GM12872 (cell line): Measurements from ENCODE around the gene YOD1.

Experiments
- TF ChIP-seq, protein P1 (sequence below): IDR thresholded peaks from 3 replicates; pipeline ENCODE4 v1.5.1; 2011; ENCODE audit warnings: low read depth, mild to moderate bottlenecking, low read length, moderate library complexity; ENCODE audit not compliant: insufficient read depth

Gene YOD1

GRCh38 chr1:207051191-207051943, at the start of gene YOD1:
Gene YOD1, minus strand, starts transcription at chr1:207051208. Its CDS starts 178 bp downstream, at chr1:207051030.
- TF ChIP-seq, protein P1, sequence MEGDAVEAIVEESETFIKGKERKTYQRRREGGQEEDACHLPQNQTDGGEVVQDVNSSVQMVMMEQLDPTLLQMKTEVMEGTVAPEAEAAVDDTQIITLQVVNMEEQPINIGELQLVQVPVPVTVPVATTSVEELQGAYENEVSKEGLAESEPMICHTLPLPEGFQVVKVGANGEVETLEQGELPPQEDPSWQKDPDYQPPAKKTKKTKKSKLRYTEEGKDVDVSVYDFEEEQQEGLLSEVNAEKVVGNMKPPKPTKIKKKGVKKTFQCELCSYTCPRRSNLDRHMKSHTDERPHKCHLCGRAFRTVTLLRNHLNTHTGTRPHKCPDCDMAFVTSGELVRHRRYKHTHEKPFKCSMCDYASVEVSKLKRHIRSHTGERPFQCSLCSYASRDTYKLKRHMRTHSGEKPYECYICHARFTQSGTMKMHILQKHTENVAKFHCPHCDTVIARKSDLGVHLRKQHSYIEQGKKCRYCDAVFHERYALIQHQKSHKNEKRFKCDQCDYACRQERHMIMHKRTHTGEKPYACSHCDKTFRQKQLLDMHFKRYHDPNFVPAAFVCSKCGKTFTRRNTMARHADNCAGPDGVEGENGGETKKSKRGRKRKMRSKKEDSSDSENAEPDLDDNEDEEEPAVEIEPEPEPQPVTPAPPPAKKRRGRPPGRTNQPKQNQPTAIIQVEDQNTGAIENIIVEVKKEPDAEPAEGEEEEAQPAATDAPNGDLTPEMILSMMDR, result no peak

DNA sequence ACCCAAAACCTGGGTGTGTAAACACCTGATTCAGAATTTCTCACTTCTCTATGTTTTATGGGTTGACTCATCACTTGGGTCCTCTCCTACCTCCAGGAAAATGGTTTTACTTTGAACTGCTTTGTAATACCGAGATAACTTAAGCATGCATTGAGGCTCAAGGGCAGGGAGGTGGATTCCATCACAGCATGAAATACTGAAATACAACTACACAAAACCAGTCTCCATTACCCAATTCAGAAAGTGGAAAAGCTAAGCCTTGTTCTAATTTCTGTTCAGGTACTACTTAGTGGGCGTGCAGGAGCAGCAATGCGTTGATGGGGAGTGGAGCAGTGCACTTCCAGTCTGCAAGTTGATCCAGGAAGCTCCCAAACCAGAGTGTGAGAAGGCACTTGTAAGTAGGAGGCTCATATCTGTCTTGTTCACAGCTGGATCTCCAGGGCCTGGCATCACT, 46.9 kb upstream of the YOD1 start:
- TF ChIP-seq, protein P1, result no peak

DNA sequence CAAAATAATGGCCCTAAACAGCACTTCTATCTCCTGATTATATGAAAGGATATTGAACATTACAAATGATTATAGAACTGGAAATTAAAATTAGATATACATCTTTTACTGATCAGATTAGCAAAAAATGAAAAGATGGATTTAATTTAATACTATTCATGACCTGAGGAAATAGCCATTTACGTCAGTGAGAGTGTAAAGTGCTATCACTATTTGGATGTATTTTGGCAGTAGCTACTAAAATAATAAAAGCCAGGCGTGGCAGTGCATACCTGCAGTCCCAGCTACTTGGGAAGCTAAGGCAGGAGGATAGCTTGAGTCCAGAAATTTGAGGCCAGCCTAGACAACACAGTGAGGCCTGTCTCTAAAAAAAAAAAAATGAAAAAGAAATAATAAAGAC, 42.9 kb upstream of the YOD1 start:
- TF ChIP-seq, protein P1, result no peak

DNA sequence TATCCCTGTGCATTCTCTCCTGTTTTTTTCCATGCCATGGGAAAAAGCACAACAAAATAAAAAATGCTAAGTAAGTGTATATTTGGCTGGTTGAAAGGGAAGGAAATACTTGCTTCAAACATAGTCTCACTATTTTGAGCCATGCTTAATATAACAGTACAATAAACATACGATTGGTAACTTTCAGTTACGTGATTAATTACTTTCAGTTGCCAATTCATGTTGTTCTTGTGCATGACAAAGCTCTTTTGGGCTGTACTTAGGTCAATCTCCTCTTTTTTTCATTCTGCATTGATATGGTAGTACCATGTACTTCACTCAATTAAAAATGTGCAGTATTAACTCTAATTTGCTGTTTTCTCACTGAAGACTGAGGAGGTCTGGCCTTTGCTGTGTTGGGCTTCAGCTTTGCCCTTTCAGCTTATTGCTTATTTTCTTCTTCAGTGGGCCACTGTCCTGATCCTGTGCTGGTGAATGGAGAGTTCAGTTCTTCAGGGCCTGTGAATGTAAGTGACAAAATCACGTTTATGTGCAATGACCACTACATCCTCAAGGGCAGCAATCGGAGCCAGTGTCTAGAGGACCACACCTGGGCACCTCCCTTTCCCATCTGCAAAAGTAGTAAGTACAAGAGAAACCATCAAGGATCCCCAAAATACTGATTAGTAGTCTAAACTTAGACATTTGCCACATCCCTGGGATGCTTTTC, 40.3 kb upstream of the YOD1 start:
- TF ChIP-seq, protein P1, result no peak

DNA sequence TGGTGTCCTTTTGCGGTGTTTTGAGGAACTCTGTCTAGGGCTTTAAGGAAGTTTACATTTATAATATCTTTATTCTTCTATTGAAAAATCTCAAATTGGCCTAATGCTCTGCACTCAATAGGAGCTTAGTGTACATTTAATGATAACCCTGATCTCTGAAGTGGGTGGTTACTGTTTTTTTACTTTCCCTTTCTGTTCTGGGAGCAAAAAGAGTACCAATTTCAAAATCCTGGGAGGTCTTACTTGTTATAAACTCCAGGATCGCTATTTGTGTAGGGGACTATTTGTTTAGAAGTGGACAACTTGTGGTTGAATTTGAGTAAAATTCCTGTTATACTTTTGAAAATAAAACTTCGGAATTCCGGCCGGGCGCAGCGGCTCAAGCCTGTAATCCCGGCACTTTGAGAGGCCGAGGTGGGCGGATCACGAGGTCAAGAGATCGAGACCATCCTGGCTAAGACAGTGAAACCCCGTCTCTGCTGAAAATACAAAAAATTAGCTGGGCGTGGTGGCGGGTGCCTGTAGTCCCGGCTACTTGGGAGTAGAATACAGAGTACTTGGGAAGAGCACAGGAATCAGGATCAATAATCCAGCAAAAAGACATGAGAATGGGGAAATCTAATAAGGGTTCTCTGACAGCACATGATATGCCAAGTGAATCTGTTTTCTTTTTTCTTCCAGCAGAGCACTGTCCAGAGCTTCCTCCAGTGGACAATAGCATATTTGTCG, 38.8 kb upstream of the YOD1 start:
- TF ChIP-seq, protein P1, result no peak

DNA sequence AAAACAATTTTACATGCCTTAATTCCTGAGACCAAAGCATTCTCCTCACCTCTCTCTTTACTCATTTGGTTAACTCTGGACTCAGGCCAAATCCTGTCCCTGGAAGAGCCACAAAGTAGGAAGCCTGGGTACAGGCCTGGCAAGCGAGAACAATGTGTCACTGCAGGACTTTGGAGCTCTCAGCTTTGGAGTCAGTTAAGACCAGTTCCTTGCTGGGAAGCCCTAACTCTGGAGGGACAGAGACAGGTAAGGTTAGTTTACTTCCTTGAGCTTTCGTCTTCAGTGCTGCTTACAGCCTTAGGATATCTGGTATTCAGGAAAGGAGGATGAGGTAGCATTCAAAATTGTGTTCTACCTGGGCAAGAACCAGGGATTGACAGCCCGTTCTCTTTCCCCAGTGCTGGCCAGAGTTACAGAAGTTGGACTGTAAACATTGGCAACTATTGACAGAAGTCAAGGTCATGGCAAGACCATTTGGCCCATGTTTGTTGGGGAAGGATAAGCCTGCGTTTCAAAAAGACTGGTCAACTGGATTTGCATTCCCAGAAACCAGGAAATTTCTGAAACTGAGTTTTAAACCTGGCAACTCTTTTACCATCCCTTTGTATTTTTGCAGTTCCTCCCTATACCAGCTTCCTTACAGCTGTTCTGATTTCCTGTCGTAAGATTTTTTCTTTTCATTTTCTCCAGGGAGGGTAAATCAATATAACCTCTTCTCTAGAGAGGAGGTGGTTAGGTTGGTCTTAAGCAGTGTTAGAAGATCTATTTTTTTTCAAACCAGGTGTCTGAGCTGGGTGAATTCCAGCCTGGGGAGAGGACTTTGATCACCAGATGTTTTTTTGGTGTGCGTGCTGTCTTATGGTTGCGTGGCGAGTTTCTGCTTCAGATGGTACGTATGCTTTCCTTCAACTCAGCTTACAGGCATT, 38.0 kb upstream of the YOD1 start, which contains the start of gene C4BPB:
C4BPB (plus strand) TSS at position 160 of the 926 bp plus-strand sequence; CDS start at position 832, 672 bp downstream.
- TF ChIP-seq, protein P1, result no peak
